Body of pancreas (tissue), 4 donors: Measurements from ENCODE around the gene PAK4.

Experiments
- POLR2A ChIP-seq, 3 donors: fragments of 450-650 bp; IDR thresholded peaks; one replicate each; pipeline ENCODE4 v1.6.1; 2016; ENCODE audit warnings: antibody characterized with exemption in 3 of 3, mild to moderate bottlenecking in 2 of 3
- TF ChIP-seq, protein P1 (sequence below), 7 experiments: fragments of 450-650 bp in 4 of 7; fragments of 200-600 bp in 3 of 7; sonication (generic) in 3 of 7; IDR thresholded peaks; one replicate each; pipeline ENCODE4 v1.5.1; 2016 to 2019; ENCODE audit warnings: antibody characterized with exemption in 7 of 7

DNA sequence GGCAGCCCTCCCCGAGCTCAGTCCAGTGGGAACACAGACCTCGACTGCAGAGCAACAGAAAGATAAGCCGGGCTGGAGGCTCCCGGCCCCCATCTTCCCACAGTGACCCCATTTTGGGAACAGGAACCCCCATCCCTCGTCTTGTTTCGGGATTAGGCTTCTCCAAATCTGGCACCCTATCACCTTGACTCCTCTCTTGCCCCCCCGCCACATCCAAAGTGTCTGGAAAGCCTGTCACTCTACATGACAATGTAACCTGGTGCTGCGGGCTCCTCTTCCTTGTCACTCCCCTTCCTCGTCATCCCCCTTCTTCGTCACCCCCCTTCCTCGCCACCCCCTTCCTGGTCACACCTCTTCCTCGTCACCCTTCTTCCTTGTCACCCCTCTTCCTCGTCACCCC, 10.1 kb downstream of the PAK4 start:
- TF ChIP-seq, protein P1, sequence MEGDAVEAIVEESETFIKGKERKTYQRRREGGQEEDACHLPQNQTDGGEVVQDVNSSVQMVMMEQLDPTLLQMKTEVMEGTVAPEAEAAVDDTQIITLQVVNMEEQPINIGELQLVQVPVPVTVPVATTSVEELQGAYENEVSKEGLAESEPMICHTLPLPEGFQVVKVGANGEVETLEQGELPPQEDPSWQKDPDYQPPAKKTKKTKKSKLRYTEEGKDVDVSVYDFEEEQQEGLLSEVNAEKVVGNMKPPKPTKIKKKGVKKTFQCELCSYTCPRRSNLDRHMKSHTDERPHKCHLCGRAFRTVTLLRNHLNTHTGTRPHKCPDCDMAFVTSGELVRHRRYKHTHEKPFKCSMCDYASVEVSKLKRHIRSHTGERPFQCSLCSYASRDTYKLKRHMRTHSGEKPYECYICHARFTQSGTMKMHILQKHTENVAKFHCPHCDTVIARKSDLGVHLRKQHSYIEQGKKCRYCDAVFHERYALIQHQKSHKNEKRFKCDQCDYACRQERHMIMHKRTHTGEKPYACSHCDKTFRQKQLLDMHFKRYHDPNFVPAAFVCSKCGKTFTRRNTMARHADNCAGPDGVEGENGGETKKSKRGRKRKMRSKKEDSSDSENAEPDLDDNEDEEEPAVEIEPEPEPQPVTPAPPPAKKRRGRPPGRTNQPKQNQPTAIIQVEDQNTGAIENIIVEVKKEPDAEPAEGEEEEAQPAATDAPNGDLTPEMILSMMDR (IDR thresholded peaks at IDR 0.05), result no peak
- no peak for TF ChIP-seq POLR2A (IDR thresholded peaks at IDR 0.05)
